HG03354 (cell line): Measurements from ENCODE around the gene CCDC167.
"Not testable (repeated sequence)": the region's sequence is repeated elsewhere in the genome, so short reads cannot be mapped to it uniquely, and the experiment has no call there.

ENCODE experiments used
- ATAC-seq: cut with Tn5 transposase; IDR thresholded peaks from one replicate; pipeline ENCODE4 v1.9.1; 2021; ENCODE audit warnings: mild to moderate bottlenecking; ENCODE audit not compliant: unreplicated experiment, poor library complexity, severe bottlenecking

Gene CCDC167

GRCh38 chr6:37479266-37479854 lies 20.3 kb downstream of the CCDC167 start:
- ATAC-seq, result no peak

DNA sequence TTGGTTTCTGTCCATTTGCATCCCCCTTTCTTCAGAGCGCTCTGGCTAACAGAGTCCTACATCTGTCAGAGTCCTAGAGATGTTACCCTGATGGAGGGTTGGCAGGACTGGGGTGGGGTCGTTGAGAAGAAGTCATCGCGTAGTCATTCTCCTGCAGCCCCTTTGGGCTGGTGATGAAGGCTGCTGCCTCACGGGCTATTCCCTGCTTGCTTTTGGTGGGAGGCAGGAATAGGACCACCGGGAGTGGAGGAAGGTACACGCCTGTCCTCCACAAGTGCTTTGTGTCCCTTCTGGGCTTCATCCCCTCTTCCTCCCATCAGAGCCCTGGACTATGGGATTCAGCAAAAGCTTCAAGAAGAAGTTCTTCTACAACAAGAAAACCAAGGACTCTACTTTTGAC lies 20.9 kb downstream of the CCDC167 start:
- no peak for ATAC-seq

DNA sequence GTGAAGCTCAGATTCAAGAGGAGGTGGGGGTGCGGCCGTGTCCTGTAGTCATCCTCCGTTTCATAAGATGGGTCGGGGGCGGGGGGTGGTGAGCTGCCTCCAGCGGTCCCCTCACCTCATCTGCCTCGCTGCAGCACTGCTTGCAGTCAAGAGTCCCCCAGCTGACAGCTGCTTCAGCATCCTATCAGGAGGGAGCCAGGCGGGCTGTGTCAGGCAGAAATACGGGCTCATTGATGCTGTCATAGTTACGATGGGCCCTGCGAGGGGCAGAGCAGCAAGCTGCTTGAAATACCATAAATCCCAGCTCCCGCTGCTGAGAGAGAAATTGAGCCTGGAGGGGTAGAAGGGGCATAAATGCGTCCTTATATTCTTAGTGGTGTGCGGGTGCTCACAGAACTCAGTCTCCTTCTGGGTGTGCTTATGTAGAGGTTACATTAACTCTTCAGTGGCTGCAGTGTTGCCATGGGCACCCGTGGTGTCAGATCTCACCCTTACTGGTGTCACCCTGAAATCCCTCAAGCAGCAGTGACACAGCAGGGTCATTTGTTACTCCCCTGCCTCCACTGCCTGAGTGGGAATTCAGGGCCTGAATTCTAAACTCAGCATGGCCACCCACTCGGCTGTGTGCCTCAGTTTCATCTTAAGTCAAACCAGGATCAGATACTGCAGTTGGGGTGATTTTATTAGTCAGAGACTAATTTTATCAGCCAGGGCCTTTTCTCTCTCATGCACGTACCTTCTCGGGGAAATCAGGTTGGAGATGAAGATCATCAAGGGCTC lies 21.8 kb downstream of the CCDC167 start:
- no peak for ATAC-seq

DNA sequence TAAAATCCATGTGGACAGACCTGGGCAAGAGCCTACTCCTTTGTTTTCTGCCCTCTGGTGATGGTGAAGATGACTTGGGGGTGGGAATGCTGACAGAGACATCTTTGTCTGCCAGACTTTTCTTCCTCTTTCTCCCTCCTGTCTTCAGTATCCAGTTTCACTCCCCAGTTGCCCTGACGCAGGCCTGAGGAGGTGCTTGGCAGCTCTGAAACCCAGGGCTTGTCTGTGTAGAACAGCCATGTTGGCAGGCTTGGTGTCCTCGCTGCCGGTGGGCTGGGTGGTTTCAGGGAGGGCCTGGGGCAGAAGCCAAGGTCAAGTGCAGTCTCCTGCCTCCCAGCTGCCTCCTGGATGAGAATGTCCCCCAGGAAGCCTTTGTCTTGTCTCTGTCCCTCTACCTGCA lies 22.5 kb downstream of the CCDC167 start:
- ATAC-seq, result no peak

- no peak for ATAC-seq
Observed at GRCh38 chr6:37474316-37474715, 25.4 kb downstream of the CCDC167 start.

- no peak for ATAC-seq
Observed at GRCh38 chr6:37473364-37474095, 26.2 kb downstream of the CCDC167 start.

DNA sequence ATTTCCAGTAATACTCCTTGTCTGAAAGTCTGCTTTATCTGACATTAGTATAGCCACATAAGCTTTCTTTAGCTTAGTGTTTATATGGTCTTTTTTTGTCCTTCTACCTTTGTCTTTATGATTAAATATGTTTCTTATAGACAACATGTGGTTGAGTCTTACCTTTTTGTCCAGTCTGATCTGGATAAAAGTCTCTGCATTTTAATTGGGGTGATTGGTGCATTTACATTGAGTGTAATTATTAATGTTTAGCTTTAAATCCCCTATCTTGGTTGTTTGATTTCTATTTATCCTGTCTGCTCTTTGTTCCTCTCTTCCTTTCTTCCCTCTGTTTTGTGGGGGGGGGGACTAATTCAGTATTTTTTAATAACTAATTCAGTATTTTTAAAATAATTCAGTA lies 32.0 kb downstream of the CCDC167 start:
- no peak for ATAC-seq

DNA sequence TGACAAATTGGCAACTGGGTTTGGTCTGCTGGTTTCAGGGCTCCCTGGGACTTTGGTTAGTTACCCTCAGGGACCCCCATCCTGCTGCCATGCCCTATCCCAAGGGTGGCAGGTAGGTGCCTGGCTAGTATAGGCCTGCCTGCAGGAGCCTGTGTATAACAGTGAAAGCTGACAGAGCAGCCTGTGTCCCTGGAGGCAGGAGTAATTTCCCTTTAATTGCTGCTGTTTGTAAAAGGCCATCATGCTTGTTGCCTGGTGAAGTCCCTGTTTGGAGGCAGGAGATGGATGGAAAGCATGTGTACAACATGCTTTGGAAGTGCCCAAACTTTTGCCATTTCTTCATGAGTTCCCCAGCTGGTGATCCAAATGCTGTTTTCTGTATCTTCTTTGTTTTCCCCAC lies 36.6 kb downstream of the CCDC167 start:
- ATAC-seq, result no peak

- ATAC-seq, result no peak
Observed at GRCh38 chr6:37460805-37461204, 38.9 kb downstream of the CCDC167 start.

GRCh38 chr6:37459981-37460800 lies 39.5 kb downstream of the CCDC167 start:
- no peak for ATAC-seq

GRCh38 chr6:37456816-37457560 lies 42.7 kb downstream of the CCDC167 start:
- no peak for ATAC-seq

DNA sequence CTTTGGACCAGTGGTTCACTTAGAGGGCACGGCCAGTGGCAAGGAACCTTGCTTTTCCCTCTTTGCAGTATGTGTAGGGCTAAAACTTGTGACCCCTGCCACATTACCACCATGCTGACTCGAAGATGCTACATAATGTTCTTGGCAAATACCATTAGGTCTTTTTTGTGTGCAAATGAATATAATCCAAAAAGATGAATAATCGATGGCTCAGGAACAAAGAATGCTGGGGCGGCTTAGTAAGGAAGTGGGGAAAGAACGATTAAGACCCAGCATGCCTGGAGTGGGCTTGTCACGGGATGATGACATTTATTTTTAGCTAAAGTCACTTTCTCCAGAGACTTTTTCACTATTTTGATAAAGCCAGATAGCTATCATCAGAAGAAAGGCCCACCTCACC lies 43.6 kb downstream of the CCDC167 start:
- ATAC-seq, result no peak

DNA sequence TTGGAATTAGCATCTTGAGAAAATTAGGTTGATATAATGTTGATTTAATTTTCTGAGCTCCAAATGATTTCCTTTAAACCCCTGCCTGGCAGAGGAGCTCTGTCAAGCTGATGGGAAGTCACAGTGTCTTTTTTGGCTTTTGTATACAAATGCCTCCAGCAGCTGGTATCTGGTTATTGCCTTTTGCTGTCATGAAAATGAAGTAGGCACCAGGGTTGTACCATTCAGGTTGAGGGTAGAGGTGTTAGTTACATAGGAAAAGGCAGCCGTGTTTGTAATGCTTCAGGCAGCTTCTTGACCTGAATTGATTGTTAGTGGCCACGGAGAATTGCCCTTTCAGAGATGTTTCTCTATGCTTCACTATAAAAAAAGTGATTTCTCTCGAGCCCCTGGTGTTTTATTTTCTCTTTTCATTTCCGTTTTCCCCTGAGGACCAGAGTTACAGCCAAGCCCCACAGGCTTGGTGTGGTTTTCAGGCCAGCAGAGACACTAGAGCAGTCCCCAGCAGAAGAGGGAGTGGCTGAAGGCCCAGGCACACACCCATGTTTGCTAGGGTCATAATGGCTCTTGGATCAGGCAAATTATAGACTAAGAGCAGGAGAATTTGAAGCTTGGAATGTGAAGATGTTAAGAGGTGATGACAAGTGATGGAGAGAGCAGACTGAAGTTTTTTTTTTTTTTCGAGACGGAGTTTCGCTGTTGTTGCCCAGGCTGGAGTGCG lies 45.1 kb downstream of the CCDC167 start:
- no peak for ATAC-seq

DNA sequence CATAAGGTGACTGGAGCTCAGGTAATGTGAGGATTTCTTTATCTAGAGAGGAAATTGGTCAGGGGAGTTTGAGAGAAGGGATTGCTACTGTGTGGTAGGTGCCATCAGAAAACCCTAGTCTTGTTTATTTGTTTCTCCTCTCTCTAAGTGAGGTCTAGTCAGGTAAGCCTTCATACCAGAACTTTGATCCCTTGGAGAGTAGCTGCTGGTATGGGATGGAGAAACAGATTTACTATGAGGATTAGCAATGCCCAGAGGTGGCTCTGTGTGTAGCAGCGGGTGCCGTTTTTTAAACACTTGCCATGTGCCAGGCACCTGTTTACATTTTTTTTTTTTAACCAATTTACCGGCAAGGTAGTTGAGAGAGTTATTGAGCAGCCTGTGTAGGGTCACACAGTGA lies 47.2 kb downstream of the CCDC167 start:
- ATAC-seq, result no peak

DNA sequence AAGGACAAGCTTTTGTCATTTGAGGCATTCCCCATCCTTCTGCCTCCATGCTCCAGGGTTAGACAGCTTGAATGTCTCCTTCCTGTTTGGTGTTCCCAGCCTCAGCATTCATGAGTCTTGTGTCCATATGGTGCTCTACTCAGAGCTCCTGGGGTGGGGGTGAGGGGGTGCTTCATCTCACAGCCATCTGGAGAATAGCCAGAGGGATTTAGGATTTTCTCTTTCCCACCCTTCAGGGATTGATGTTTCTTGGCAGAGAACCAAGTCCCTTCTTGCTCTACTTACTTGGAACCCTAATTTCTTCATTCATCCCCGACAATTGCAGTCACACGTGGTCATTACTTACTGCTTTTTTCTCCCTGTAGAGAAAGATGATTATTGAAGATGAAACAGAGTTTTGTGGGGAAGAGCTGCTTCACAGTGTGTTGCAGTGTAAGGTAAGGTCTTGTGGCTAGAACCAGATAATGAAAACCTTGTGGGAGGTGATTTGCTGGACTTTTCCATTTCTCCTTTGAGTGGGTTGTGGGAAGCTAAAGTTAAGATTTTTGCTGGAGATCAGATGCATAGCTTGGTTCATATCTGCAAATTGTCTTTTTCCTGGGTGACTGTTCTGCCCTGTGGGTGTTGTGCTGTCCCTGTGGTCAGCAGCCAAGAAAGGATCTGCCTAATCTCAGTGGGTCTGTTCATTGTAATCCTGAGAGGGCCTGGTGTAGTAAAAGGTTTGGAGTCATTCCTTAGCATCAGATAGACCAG lies 48.1 kb downstream of the CCDC167 start:
- no peak for ATAC-seq

GRCh38 chr6:37449984-37450383 lies 49.7 kb downstream of the CCDC167 start:
- ATAC-seq, result no peak

DNA sequence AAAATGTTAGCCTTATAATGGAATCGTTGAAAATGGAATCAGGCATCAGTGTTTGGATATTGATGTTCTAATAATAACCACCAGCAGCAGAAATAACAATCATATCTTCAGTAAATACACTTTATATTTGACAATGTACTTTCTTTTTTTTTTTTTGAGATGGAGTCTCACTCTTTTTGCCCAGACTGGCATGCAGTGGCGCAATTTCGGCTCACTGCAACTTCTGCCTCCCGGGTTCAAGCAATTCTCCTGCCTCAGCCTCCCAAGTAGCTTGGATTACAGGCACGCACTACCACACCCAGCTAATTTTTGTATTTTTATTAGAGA lies 56.5 kb downstream of the CCDC167 start:
- not testable (repeated sequence) for ATAC-seq
